ENCODE results near the gene PCDH10.
A peak's percentile ranks its signal among the peaks of the same experiment; 100 is the strongest.

The PCDH10 gene

DNA sequence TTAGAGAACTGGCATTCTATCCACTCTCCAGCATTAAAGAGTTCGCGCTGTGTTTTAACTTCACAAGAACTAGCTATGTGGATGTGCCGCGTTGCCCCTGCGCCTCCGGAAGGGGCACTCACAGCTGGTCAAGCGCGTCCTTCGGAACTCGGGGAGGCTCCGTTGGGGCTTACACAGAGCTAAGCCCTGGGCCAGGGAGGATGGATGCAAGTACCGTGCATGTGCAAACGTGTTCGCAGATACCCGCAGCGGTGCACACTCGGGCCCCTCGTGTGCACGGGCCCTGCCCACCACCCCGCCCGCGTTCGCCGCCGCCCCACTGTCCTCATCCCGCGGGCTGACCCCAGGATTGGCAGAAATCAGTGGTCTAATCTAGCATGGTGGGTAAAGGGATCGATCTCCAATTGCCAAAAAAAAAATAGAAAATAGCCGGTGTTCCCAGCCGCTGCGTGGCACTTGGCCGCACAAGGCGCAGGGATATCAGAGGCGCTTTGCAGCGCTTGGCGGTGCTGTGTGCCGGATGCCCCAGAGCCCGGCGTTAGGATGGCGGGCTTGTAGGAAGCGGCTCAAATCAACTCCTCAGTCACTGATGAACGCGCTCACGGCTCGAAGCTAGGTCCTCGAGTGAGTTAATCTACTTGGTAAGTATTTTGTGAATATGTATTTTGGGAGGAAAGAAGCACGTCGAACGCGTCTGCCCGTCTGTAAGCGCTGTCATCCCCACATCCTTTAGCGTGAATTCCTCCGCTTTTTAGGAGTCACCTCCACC lies 989 bp upstream of the PCDH10 start:
- no peak overlapping the region for H3K9ac ChIP-seq
- no peaks in the 10 kb centered on the region for H3K79me2 ChIP-seq (ENCODE audit: insufficient read depth, low read depth)
- H3K4me1 ChIP-seq (ENCODE audit: low read depth, poor library complexity, severe bottlenecking), result peaks cover 38% of the 10 kb centered on the region
- H2AFZ ChIP-seq (ENCODE audit: low read depth), result no peak overlapping the region; the same call in 1 of the 2 replicates
- no peaks in the 10 kb centered on the region for H3K36me3 ChIP-seq (ENCODE audit: insufficient read depth)
- H3K4me3 ChIP-seq (IDR thresholded peaks at IDR 0.05; ENCODE audit: insufficient read depth, low read depth, low read length), result peak overlapping the region; percentile 21
- TF ChIP-seq, protein P1, sequence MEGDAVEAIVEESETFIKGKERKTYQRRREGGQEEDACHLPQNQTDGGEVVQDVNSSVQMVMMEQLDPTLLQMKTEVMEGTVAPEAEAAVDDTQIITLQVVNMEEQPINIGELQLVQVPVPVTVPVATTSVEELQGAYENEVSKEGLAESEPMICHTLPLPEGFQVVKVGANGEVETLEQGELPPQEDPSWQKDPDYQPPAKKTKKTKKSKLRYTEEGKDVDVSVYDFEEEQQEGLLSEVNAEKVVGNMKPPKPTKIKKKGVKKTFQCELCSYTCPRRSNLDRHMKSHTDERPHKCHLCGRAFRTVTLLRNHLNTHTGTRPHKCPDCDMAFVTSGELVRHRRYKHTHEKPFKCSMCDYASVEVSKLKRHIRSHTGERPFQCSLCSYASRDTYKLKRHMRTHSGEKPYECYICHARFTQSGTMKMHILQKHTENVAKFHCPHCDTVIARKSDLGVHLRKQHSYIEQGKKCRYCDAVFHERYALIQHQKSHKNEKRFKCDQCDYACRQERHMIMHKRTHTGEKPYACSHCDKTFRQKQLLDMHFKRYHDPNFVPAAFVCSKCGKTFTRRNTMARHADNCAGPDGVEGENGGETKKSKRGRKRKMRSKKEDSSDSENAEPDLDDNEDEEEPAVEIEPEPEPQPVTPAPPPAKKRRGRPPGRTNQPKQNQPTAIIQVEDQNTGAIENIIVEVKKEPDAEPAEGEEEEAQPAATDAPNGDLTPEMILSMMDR (conservative IDR thresholded peaks at IDR 0.05; ENCODE audit: low read depth, low read length), result no peak
- H3K27ac ChIP-seq, result no peak overlapping the region
- no peaks in the 10 kb centered on the region for H3K27me3 ChIP-seq (ENCODE audit: insufficient read depth, low read depth)
- H3K4me2 ChIP-seq, result peak overlapping the region; percentile 85
- H4K20me1 ChIP-seq (ENCODE audit: insufficient read depth), result no peaks in the 10 kb centered on the region

DNA sequence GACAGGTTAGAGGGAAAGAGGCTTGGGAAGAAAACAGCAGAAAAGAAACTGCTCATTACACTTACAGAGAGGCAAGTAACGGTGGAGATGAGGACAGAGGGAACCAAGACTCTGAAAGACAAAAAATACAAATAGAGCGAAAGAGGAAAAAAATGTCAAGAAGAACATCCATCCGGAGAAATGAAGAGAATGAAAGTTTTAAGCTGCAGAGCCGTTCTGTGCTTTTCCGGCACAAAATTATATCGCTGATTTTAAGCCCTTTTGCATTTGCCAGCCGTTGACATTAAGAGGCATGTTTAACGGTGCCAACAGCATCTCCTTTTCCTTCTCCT lies 236 bp downstream of the PCDH10 start:
- Histone ChIP-seq H3K36me3 (ENCODE audit: insufficient read depth) (no peaks in the 10 kb centered on the region), H3K79me2 (ENCODE audit: insufficient read depth, low read depth) (no peaks in the 10 kb centered on the region), H2AFZ (ENCODE audit: low read depth) (peak overlapping the region; percentile 56), H4K20me1 (ENCODE audit: insufficient read depth) (no peaks in the 10 kb centered on the region), H3K9ac (peak overlapping the region; percentile 18; the same call in 1 of the 2 replicates), H3K4me3 (IDR thresholded peaks at IDR 0.05; ENCODE audit: insufficient read depth, low read depth, low read length) (peak overlapping the region; percentile 21), H3K27me3 (ENCODE audit: insufficient read depth, low read depth) (no peaks in the 10 kb centered on the region), H3K27ac (no peak overlapping the region), H3K4me2 (peak overlapping the region; percentile 85), H3K4me1 (ENCODE audit: low read depth, poor library complexity, severe bottlenecking) (peaks cover 26% of the 10 kb centered on the region)
- TF ChIP-seq, protein P1 (conservative IDR thresholded peaks at IDR 0.05; ENCODE audit: low read depth, low read length), result no peak

DNA sequence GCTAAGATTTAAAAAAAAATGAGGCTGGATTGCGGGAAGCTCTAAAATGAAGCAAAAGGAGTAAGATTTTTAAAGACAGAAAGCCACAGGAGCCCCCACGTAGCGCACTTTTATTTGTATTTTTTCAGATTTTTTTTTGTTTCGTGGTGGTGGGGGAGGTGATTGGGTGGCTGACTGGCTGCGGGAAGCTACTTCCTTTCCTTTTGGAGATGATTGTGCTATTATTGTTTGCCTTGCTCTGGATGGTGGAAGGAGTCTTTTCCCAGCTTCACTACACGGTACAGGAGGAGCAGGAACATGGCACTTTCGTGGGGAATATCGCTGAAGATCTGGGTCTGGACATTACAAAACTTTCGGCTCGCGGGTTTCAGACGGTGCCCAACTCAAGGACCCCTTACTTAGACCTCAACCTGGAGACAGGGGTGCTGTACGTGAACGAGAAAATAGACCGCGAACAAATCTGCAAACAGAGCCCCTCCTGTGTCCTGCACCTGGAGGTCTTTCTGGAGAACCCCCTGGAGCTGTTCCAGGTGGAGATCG lies 908 bp downstream of the PCDH10 start:
- Histone ChIP-seq H2AFZ (ENCODE audit: low read depth) (peak overlapping the region; percentile 56), H3K9ac (peak overlapping the region; percentile 18; the same call in 1 of the 2 replicates), H3K4me2 (peak overlapping the region; percentile 85), H3K79me2 (ENCODE audit: insufficient read depth, low read depth) (no peaks in the 10 kb centered on the region), H3K27me3 (ENCODE audit: insufficient read depth, low read depth) (no peaks in the 10 kb centered on the region), H3K4me3 (IDR thresholded peaks at IDR 0.05; ENCODE audit: insufficient read depth, low read depth, low read length) (no peak overlapping the region), H3K27ac (no peak overlapping the region), H3K36me3 (ENCODE audit: insufficient read depth) (no peaks in the 10 kb centered on the region), H3K4me1 (ENCODE audit: low read depth, poor library complexity, severe bottlenecking) (peaks cover 19% of the 10 kb centered on the region), H4K20me1 (ENCODE audit: insufficient read depth) (no peaks in the 10 kb centered on the region)
- TF ChIP-seq, protein P1 (conservative IDR thresholded peaks at IDR 0.05; ENCODE audit: low read depth, low read length), result no peak

DNA sequence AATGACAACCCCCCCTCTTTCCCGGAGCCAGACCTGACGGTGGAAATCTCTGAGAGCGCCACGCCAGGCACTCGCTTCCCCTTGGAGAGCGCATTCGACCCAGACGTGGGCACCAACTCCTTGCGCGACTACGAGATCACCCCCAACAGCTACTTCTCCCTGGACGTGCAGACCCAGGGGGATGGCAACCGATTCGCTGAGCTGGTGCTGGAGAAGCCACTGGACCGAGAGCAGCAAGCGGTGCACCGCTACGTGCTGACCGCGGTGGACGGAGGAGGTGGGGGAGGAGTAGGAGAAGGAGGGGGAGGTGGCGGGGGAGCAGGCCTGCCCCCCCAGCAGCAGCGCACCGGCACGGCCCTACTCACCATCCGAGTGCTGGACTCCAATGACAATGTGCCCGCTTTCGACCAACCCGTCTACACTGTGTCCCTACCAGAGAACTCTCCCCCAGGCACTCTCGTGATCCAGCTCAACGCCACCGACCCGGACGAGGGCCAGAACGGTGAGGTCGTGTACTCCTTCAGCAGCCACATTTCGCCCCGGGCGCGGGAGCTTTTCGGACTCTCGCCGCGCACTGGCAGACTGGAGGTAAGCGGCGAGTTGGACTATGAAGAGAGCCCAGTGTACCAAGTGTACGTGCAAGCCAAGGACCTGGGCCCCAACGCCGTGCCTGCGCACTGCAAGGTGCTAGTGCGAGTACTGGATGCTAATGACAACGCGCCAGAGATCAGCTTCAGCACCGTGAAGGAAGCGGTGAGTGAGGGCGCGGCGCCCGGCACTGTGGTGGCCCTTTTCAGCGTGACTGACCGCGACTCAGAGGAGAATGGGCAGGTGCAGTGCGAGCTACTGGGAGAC lies 1.6 kb downstream of the PCDH10 start:
- Histone ChIP-seq H3K4me1 (ENCODE audit: low read depth, poor library complexity, severe bottlenecking) (peaks cover 12% of the 10 kb centered on the region), H2AFZ (ENCODE audit: low read depth) (peak overlapping the region; percentile 56), H3K36me3 (ENCODE audit: insufficient read depth) (no peaks in the 10 kb centered on the region), H3K79me2 (ENCODE audit: insufficient read depth, low read depth) (no peaks in the 10 kb centered on the region), H3K27me3 (ENCODE audit: insufficient read depth, low read depth) (no peaks in the 10 kb centered on the region), H4K20me1 (ENCODE audit: insufficient read depth) (no peaks in the 10 kb centered on the region), H3K9ac (peak overlapping the region; percentile 9; the same call in 1 of the 2 replicates), H3K4me2 (peak overlapping the region; percentile 85), H3K27ac (no peak overlapping the region), H3K4me3 (IDR thresholded peaks at IDR 0.05; ENCODE audit: insufficient read depth, low read depth, low read length) (no peak overlapping the region)
- TF ChIP-seq, protein P1 (conservative IDR thresholded peaks at IDR 0.05; ENCODE audit: low read depth, low read length), result no peak
